Measurements from ENCODE around the gene ARRB2.

DNA sequence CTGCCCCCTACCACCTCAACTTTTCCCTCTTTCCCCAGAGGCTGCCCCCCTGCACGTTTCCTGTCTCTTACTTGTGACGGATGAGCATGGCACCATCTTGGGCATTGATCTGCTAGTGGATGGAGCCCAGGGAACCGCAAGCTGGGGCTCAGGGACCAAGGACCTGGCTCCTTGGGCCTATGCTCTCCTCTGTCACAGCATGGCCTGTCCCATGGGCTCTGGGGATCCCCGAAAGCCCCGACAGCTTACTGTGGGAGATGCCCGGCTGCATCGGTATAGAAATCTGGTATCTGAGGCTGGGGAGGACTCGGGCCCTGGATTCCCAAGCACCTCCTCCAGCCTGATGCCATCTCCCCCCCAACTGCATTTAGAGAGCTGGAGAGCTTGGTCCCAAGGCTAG is 31.1 kb downstream of the ARRB2 start:
- TF ChIP-seq ZNF302 (CRISPR knock-in tag; IDR thresholded peaks at IDR 0.05) (no peak), CHD4 (IDR thresholded peaks at IDR 0.05; ENCODE audit: borderline replicate concordance) (no peak), ESRRA (IDR thresholded peaks at IDR 0.05; ENCODE audit: borderline replicate concordance, low read length) (no peak), JUN (IDR thresholded peaks at IDR 0.05) (no peak), KDM1A (IDR thresholded peaks at IDR 0.05; ENCODE audit: low read depth) (no peak), POLR2A (IDR thresholded peaks at IDR 0.05; ENCODE audit: low read length) (no peak), SREBF2 (IDR thresholded peaks at IDR 0.05) (no peak), POLR2AphosphoS2 (conservative IDR thresholded peaks at IDR 0.05; ENCODE audit: low read length) (no peak)
- TF ChIP-seq, protein P1, sequence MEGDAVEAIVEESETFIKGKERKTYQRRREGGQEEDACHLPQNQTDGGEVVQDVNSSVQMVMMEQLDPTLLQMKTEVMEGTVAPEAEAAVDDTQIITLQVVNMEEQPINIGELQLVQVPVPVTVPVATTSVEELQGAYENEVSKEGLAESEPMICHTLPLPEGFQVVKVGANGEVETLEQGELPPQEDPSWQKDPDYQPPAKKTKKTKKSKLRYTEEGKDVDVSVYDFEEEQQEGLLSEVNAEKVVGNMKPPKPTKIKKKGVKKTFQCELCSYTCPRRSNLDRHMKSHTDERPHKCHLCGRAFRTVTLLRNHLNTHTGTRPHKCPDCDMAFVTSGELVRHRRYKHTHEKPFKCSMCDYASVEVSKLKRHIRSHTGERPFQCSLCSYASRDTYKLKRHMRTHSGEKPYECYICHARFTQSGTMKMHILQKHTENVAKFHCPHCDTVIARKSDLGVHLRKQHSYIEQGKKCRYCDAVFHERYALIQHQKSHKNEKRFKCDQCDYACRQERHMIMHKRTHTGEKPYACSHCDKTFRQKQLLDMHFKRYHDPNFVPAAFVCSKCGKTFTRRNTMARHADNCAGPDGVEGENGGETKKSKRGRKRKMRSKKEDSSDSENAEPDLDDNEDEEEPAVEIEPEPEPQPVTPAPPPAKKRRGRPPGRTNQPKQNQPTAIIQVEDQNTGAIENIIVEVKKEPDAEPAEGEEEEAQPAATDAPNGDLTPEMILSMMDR (IDR thresholded peaks at IDR 0.05) = no peak
- TF ChIP-seq, protein P2, sequence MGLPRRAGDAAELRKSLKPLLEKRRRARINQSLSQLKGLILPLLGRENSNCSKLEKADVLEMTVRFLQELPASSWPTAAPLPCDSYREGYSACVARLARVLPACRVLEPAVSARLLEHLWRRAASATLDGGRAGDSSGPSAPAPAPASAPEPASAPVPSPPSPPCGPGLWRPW (IDR thresholded peaks at IDR 0.05) = no peak
